ENCODE measurements around the gene PNPLA4.
A peak's percentile ranks its signal among the peaks of the same experiment; 100 is the strongest.

The PNPLA4 gene, protein sequence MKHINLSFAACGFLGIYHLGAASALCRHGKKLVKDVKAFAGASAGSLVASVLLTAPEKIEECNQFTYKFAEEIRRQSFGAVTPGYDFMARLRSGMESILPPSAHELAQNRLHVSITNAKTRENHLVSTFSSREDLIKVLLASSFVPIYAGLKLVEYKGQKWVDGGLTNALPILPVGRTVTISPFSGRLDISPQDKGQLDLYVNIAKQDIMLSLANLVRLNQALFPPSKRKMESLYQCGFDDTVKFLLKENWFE

DNA sequence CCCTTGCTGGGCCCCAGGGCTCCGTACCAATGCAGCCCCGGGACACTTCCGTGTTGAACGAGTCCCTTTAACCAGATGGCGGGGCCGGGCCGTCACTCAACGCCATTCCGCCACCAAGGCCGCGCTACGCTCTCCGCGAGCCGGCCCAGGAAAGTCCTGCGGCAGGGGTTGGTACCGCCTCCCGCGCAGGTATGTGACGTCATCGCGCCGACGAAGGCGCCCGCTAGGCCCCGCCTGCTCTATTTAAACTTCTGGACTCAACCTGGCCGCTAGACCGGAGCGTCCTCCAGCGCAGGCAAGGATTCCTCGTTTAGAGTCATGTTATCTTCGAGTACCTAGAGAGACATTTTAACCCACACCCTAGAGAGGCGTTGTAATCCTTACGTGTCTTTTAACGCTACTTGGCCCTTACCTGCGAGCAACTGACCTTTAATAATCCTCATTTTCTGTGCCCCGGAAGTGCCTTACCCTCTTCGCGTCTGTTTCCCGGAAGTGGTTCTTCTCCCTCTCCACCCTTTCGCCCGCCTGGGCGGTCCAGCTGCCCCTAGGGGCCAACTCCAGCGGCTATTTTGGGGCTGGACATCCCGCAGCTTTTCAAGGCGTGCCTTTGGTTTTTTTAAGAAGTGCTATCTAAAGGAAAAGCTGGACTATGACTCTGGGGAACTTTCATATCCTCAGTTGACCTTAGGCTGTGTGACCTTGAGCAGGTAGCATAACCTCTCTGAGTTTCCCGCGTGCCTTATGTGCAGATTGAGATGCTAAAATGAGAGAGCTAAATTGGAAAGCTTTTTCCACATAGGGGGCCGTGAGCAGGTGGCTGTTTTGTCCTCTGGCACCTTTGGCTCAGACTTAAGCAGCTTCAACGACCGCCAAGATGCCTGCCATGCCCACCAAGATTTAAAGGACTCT is at the start of gene PNPLA4:
PNPLA4 (minus strand) TSS at position 155 of the 909 bp plus-strand sequence. CDS start 1,294 bp downstream, outside the sequence.
- Mint-ChIP-seq H3K27ac (peak within 1 kb of the TSS; percentile 99), H3K4me1 (ENCODE audit: low read depth) (peaks cover 28% of the 10 kb centered on the region), H3K9me3 (no peaks in the 10 kb centered on the region), H3K4me3 (peak within 1 kb of the TSS; percentile 92), H3K36me3 (ENCODE audit: low read depth) (peaks cover 25% of the 10 kb centered on the region), H3K27me3 (no peaks in the 10 kb centered on the region)
- DNase-seq: peak; percentile 94

DNA sequence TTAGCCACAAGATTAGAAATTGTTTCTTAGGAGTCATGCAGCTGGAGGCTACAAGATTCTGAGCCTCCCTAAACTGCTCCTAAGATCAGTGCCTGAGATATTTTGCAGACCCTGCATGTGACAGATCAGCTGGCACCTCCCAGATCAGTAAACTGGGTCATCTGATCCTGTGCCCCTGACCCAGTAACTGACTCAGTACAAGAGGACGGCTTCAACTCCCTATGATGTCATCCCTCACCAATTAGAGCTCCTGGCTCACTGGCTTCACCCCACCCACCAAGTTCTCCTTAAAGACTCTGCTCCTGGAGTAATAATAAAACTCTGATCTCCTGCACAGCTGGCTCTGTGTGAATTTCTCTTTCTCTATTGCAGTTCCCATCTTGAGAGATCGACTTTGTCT is 45.4 kb upstream of the PNPLA4 start:
- Mint-ChIP-seq H3K4me1 (ENCODE audit: low read depth) (no peaks in the 10 kb centered on the region), H3K36me3 (ENCODE audit: low read depth) (peaks cover 2% of the 10 kb centered on the region), H3K9me3 (peaks cover 2% of the 10 kb centered on the region), H3K27me3 (no peaks in the 10 kb centered on the region), H3K27ac (no peak overlapping the region), H3K4me3 (no peak overlapping the region)
- no peak for DNase-seq

DNA sequence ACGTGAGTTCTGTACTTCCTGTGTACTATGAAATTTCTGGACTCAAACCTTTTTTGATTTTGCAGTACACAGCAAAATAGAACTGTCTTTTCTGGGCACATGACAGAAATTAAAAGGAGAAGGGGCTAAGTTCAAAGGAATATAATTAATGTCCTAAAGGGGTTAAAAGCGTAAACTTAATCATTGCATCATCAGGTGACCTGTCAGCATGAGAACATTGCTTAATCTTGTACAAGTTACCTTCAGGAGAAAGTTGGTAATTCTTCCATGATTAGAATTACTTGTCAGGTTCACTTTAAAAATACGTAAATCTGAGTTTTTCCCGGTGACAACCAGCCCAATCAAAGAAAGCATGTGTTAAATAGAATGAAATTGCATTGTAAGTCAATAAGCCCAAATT is 43.2 kb upstream of the PNPLA4 start:
- H3K27me3 Mint-ChIP-seq: no peaks in the 10 kb centered on the region
- DNase-seq: no peak
- H3K4me3 Mint-ChIP-seq: no peak overlapping the region
- H3K36me3 Mint-ChIP-seq (ENCODE audit: low read depth): peaks cover 2% of the 10 kb centered on the region
- H3K9me3 Mint-ChIP-seq: peaks cover 5% of the 10 kb centered on the region
- no peaks in the 10 kb centered on the region for H3K4me1 Mint-ChIP-seq (ENCODE audit: low read depth)
- no peak overlapping the region for H3K27ac Mint-ChIP-seq

DNA sequence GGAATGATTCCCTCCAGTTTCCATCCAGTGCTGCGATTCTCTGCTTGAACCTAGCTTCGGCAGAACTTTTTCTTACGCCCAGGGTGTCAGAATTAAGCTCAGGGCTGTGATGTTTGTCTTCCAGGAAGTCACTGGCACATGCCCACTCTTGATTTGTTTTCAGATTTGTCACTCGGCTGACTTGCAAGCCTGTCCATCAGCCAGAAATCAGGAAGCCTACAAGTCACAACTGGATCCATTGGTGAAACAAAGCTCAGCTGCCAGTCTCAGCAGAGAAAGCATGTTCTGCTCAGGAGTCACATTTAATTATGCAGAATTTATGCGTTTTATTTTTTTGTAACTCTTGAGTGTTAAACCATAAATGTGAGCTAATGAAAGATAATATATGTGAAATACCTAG is 38.2 kb upstream of the PNPLA4 start:
- Mint-ChIP-seq H3K9me3 (peaks cover 5% of the 10 kb centered on the region), H3K4me1 (ENCODE audit: low read depth) (no peaks in the 10 kb centered on the region), H3K4me3 (no peak overlapping the region), H3K27me3 (no peaks in the 10 kb centered on the region), H3K36me3 (ENCODE audit: low read depth) (peaks cover 2% of the 10 kb centered on the region), H3K27ac (no peak overlapping the region)
- no peak for DNase-seq

DNA sequence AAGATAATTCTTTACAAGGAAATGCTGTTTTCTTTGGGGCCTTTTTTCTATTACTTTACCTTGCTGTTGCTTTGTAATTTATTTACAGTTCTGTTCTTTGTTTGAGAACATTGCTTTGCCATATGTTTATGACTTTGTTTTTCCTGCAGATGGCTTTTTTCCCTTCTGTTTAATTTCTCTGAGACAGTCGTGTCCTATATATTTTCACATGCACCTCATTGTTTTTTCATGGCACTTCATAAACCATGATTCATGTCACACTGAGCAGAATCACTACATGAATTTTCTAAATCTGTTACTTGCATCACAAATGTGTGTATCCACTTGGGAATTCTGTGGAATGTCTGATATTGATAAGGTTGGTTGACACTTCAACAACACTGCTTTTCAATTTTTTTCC is 33.0 kb upstream of the PNPLA4 start:
- no peaks in the 10 kb centered on the region for H3K36me3 Mint-ChIP-seq (ENCODE audit: low read depth)
- no peak overlapping the region for H3K27ac Mint-ChIP-seq
- H3K4me3 Mint-ChIP-seq: no peak overlapping the region
- H3K9me3 Mint-ChIP-seq: peaks cover 14% of the 10 kb centered on the region
- DNase-seq: no peak
- peaks cover 14% of the 10 kb centered on the region for H3K27me3 Mint-ChIP-seq
- no peaks in the 10 kb centered on the region for H3K4me1 Mint-ChIP-seq (ENCODE audit: low read depth)

DNA sequence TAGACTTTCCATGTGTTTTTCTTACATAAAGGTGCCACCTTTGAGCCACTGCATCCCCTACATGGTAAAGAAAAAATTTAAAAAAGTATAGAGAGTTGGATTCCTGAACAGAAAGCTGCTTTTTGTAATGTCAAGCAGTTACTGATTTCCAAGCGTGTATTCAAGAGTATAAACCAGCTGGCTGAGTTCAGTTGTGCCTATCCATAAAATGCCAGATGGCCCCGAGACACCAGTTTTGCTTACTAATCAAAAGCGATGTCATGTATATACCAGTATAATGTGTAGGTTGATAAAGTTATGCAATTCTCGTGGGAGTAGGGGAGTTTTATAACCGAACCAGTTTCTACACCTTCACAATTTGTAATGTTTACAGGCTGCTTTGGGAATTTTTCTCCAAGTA is 26.2 kb upstream of the PNPLA4 start:
- DNase-seq: no peak
- H3K4me3 Mint-ChIP-seq: no peak overlapping the region
- no peaks in the 10 kb centered on the region for H3K4me1 Mint-ChIP-seq (ENCODE audit: low read depth)
- no peak overlapping the region for H3K27ac Mint-ChIP-seq
- H3K9me3 Mint-ChIP-seq: peaks cover 14% of the 10 kb centered on the region
- peaks cover 21% of the 10 kb centered on the region for H3K27me3 Mint-ChIP-seq
- no peaks in the 10 kb centered on the region for H3K36me3 Mint-ChIP-seq (ENCODE audit: low read depth)

DNA sequence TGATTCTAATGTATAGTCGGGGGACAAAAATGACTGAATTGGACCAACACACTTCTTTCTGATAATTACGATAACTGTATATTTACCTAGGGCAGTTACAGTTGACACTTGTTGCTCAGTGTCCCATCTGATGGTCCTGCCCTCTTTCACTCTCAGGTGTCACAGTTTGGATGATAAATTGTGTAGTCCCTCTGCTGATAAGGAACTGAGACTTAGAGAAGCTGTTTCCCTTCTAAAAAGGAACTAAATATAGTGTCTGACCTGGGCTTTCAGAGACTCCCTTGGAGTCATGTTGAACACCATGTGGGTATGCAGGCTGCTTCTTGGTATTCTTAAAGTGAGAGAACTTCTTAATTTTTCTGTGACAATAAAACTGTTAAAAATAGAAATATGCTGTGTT is 23.7 kb upstream of the PNPLA4 start:
- Mint-ChIP-seq H3K9me3 (peaks cover under 1% of the 10 kb centered on the region), H3K4me3 (no peak overlapping the region), H3K27ac (no peak overlapping the region), H3K27me3 (peaks cover 27% of the 10 kb centered on the region), H3K4me1 (ENCODE audit: low read depth) (no peaks in the 10 kb centered on the region), H3K36me3 (ENCODE audit: low read depth) (no peaks in the 10 kb centered on the region)
- DNase-seq: no peak

DNA sequence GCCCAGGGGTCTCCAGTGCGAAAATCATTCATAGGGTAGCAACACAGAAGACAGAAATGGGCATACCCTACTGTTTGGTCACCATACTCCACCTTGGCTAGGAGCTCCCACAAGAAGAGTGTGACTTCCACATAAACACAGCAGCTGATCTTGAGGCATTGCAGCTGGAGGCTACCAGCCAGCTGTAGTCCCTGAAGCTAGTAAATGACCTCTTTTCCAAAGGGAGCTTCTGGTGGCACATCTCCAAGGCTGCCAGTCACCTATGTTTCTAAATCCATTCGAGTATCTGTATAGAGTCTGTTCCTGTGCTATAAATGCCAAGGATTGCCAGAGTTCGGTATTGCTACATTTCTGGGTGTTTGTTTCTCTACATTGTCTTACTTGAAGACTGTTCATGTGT is 21.3 kb upstream of the PNPLA4 start:
- H3K27ac Mint-ChIP-seq: no peak overlapping the region
- no peak overlapping the region for H3K4me3 Mint-ChIP-seq
- H3K4me1 Mint-ChIP-seq (ENCODE audit: low read depth): no peaks in the 10 kb centered on the region
- H3K27me3 Mint-ChIP-seq: peaks cover 22% of the 10 kb centered on the region
- no peak for DNase-seq
- no peaks in the 10 kb centered on the region for H3K36me3 Mint-ChIP-seq (ENCODE audit: low read depth)
- H3K9me3 Mint-ChIP-seq: no peaks in the 10 kb centered on the region

DNA sequence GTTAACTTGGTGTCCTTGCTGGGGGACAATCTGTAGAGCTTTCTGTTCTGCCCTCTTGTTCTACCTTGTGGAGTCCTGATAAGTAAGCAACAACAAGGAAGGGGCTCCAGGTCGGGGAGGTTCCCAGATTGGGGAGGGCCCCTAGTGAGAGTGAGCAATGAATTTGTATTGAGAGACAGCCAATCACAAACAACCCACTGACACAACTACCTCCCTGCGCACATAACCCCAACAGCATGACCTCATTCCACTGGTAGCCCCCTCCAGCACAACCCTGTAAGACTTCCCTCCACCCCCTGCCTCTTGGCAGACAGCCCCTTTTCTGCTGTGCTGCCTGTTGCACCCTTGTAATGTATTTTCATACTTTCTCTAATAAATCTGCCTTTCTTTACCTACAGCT is 19.7 kb upstream of the PNPLA4 start:
- H3K36me3 Mint-ChIP-seq (ENCODE audit: low read depth): no peaks in the 10 kb centered on the region
- no peaks in the 10 kb centered on the region for H3K9me3 Mint-ChIP-seq
- no peak for DNase-seq
- H3K4me1 Mint-ChIP-seq (ENCODE audit: low read depth): no peaks in the 10 kb centered on the region
- no peak overlapping the region for H3K4me3 Mint-ChIP-seq
- no peak overlapping the region for H3K27ac Mint-ChIP-seq
- peaks cover 22% of the 10 kb centered on the region for H3K27me3 Mint-ChIP-seq

DNA sequence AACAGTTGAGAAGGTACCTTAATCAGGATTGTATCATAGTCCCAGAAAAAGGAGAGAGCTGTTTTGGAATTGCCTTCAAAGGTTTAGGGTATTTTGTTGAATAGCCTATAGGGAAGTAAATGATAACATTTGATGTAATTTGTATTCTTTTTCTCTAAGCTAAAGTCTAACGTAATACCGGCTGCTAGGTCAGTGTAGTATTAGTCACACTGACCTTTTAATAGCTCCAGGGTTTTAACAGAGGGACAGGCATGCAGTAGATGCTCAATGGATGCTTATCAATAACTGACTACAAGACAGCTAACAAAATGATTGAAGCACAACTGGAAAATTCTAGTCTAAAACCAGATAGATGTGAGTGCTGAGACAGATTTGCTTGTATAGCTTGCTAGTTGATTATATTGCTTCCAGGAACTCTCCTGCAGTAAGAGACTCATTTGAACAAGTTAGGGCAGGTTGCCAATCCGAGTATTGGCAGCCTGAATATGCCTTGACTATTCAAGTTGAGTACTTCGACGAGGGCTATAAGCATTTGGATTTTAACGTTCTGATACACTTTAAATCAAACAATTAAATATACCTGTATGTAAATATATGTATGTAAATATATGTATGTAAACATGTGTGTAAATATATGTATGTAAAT is 16.5 kb upstream of the PNPLA4 start:
- no peaks in the 10 kb centered on the region for H3K4me1 Mint-ChIP-seq (ENCODE audit: low read depth)
- H3K27ac Mint-ChIP-seq: no peak overlapping the region
- no peak for DNase-seq
- no peaks in the 10 kb centered on the region for H3K36me3 Mint-ChIP-seq (ENCODE audit: low read depth)
- H3K9me3 Mint-ChIP-seq: no peaks in the 10 kb centered on the region
- H3K27me3 Mint-ChIP-seq: peaks cover 18% of the 10 kb centered on the region
- H3K4me3 Mint-ChIP-seq: no peak overlapping the region

DNA sequence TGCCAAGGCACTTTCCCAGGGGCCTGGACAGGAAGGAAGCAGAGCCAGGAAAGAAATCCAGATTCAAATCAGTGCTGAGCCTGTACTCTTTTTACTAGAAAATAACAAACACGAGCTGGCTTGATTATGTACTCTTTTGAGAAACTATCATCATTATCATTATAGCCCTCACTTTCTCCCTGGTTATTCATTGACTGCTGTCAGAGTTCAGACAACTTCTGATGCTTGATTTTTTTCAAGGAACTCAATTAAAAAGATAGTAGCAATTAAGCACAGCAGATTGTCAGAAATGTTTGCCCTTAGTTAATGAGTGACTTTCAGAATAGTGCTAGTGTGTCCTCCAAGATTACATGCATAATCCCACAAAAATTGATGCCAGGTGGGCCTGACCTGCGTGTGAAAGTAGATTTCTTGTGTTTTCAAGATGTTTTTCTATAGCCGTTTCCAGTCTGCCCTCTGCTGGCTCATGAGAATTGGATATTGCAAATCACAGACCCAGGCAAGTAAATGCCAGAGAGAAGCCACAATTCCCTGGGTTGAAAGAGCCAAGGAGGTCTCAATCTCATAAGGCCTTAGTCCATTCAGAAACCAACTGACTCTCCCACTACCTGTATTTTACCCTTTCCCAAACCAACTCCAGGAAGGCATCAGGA is 14.3 kb upstream of the PNPLA4 start:
- H3K27me3 Mint-ChIP-seq: peaks cover 4% of the 10 kb centered on the region
- H3K27ac Mint-ChIP-seq: no peak overlapping the region
- no peak for DNase-seq
- H3K36me3 Mint-ChIP-seq (ENCODE audit: low read depth): no peaks in the 10 kb centered on the region
- no peak overlapping the region for H3K4me3 Mint-ChIP-seq
- no peaks in the 10 kb centered on the region for H3K4me1 Mint-ChIP-seq (ENCODE audit: low read depth)
- no peaks in the 10 kb centered on the region for H3K9me3 Mint-ChIP-seq

DNA sequence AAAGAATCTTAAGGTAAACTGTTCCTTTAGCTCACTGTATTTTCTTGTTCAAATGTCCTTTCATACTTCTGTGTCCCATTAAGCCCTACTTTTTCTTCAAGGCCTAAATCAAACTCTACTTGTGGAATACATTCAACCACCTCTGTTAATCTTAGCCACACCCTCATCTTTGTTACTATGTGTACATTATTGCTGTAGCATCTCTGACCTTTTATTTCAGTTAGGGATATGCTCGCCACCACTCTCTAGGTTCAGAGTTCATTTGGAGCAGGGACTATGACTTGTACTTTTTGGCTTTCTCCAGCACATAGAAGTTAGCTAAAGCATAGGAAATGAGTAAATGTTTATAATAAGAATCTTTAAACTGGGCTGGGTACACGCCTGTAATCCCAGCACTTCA is 6.8 kb upstream of the PNPLA4 start:
- Mint-ChIP-seq H3K27ac (no peak overlapping the region), H3K4me1 (ENCODE audit: low read depth) (no peaks in the 10 kb centered on the region), H3K9me3 (no peaks in the 10 kb centered on the region), H3K4me3 (no peak overlapping the region), H3K36me3 (ENCODE audit: low read depth) (no peaks in the 10 kb centered on the region), H3K27me3 (no peaks in the 10 kb centered on the region)
- DNase-seq: no peak

DNA sequence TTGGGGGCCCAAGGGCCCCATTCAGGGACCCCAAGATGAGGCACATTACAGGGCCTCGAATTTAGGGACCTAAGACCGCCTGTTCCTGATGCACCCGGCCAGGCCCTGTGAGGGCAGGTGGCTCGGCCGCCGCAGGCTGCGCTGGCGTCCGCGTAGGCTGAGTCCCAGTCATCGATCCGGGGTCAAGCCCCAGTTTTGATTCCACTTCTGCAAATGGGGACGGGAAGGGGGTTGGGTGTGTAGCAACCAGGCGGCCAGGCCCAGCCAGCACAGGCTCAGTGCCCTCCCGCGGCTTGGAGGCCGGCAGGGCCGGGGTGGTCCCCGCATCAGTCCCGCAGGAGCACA is 327 bp downstream of the PNPLA4 start:
- peak overlapping the region; percentile 92 for H3K4me3 Mint-ChIP-seq
- DNase-seq: no peak

DNA sequence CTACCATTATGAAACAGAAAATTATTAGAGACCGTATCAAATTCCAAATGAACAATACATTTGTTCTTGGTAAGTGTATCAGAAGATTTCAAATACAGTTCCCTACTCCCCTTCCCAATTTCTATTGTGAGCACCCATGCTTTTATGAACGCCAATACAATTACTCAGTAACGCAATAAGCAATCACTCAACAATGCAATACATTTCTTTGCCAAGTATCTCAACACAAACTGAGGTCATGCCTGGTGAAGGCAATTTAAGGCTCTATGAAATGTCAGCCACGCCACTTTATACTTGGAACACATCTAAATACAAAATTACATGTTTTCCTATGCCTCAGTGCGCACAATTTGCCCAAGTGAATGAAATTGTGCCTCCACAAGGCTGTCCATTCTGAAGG is 712 bp downstream of the PNPLA4 start:
- H3K27me3 Mint-ChIP-seq: no peaks in the 10 kb centered on the region
- H3K27ac Mint-ChIP-seq: peak overlapping the region; percentile 99
- no peaks in the 10 kb centered on the region for H3K9me3 Mint-ChIP-seq

More for the DNA sequence above, 327 bp downstream of the PNPLA4 start:
- Mint-ChIP-seq H3K9me3 (no peaks in the 10 kb centered on the region), H3K27ac (peak overlapping the region; percentile 99), H3K36me3 (ENCODE audit: low read depth) (peaks cover 31% of the 10 kb centered on the region), H3K4me1 (ENCODE audit: low read depth) (peaks cover 28% of the 10 kb centered on the region), H3K27me3 (no peaks in the 10 kb centered on the region)

More for the DNA sequence above, 712 bp downstream of the PNPLA4 start:
- no peak for DNase-seq
- peaks cover 28% of the 10 kb centered on the region for H3K4me1 Mint-ChIP-seq (ENCODE audit: low read depth)
- H3K4me3 Mint-ChIP-seq: peak overlapping the region; percentile 92
- H3K36me3 Mint-ChIP-seq (ENCODE audit: low read depth): peaks cover 34% of the 10 kb centered on the region
